Measurements from ENCODE around the gene PDRG1. TPM values are rescaled to one million over a fixed set of nuclear protein-coding genes. Genes with fewer than 3 reads are reported as not detected.
"Not testable (repeated sequence)": the region's sequence is repeated elsewhere in the genome, so short reads cannot be mapped to it uniquely, and the experiment has no call there.

Gene PDRG1
- total RNA-seq, 1 donor from 2014 or later: 8.0 TPM

DNA sequence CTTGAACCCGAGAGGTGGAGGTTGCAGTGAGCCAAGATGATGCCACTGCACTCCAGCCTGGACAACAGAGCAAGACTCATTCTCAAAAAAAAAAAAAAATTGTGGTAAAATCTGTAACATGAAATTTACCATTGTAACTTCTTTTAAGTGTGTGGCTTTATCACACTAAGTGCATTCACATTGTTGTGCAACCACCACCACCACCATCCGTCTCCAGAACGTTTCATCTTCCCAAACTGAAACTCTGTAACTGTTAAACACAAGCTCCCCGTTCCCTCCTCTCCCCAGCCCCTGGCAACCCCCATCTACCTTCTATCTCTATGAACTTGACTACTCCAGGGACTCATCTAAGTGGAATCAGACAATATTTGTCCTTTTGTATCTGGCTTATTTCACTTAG, 29.7 kb downstream of the PDRG1 start:
- no peak for ATAC-seq
- TF ChIP-seq CTCF (IDR thresholded peaks at IDR 0.05): no peak
- H3K9me3 ChIP-seq: no peaks in the 10 kb centered on the region
- no peaks in the 10 kb centered on the region for H3K27me3 ChIP-seq
- no peaks in the 10 kb centered on the region for H3K4me1 ChIP-seq
- H3K27ac ChIP-seq: no peak overlapping the region
- intact Hi-C loops (cut with DNase I): no loop called here
- H3K36me3 ChIP-seq: no peaks in the 10 kb centered on the region
- no peak overlapping the region for H3K4me3 ChIP-seq
- no peak for DNase-seq

GRCh38 chr20:31921480-31921879, 30.4 kb downstream of the PDRG1 start:
- H3K4me3 ChIP-seq; ATAC-seq; H3K27me3 ChIP-seq; H3K27ac ChIP-seq; intact Hi-C loops (cut with DNase I); H3K4me1 ChIP-seq; DNase-seq; H3K9me3 ChIP-seq; H3K36me3 ChIP-seq: not testable (repeated sequence)

DNA sequence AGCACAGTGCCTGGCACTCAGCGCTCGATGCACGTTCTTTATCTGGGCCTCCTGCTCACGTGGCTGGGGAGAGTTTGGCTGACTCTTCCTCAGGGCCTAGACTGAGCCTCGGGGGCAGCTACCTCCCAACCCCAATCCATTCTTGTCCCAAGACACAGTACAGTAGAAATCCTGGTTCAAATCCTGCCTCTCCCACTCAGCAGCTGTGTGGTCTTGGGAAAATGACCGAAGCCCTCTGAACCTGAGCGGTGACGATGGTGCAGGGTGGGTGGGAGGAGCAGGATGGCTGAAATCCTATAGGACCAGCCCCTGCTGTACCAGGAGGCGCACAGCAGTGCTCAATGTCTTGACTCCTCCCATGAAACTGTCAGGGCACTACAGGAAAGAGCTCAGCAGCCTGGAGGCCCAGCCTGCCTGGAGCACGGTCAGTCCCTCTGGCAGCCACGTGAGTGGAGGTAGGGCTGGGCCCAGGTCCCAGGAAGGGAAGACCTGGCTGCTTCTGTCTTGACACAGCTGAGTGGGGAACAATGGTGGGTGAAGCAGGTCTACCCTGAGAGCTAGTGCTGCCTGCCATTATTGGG, 31.5 kb downstream of the PDRG1 start:
- no peaks in the 10 kb centered on the region for H3K4me1 ChIP-seq
- no peaks in the 10 kb centered on the region for H3K27me3 ChIP-seq
- no peak for ATAC-seq
- no peaks in the 10 kb centered on the region for H3K36me3 ChIP-seq
- no peak for TF ChIP-seq CTCF (IDR thresholded peaks at IDR 0.05)
- no peak overlapping the region for H3K4me3 ChIP-seq
- intact Hi-C loops (cut with DNase I): no loop called here
- no peak for DNase-seq
- H3K9me3 ChIP-seq: no peaks in the 10 kb centered on the region
- no peak overlapping the region for H3K27ac ChIP-seq

DNA sequence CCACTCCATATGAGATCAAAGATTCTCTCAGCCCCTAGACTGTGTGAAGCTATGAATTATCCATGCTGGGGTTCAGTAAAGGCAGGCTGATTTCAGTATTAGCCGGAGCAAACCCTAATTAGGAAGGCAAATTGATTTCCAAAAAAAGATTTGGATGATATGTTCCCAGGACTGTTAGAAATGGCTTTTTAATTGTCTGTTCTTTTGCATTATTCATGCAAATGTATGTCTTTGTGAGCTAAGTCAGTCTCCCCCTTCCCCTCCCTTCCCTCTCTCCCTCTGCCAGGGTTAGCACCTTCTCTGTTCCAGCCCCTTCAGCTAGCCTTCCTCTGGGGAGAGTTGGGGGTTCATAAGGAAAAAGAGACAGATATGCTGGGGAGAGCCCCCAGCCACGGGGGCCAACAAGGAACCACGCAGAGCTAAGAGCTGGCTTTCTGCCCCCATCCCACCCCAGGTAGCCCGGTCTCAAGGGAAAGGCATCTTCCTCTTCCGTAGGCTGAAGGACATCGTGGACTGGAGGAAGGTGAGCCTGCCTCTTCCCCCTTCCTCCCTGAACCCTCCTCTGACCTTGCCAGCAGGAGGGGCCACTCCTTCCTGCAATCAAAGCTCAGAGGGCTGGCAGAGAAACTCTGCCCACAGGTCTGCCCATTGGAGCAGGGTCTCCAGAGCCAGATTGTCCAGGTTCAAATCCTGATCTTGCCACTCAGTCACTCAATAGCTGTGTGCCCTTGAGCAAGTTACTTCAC, 32.3 kb downstream of the PDRG1 start:
- H3K9me3 ChIP-seq: no peaks in the 10 kb centered on the region
- ATAC-seq (no peak), DNase-seq (no peak)
- intact Hi-C loops (cut with DNase I): no loop called here
- no peaks in the 10 kb centered on the region for H3K36me3 ChIP-seq
- no peak overlapping the region for H3K4me3 ChIP-seq
- no peak overlapping the region for H3K27ac ChIP-seq
- no peak for TF ChIP-seq CTCF (IDR thresholded peaks at IDR 0.05)
- no peaks in the 10 kb centered on the region for H3K4me1 ChIP-seq
- H3K27me3 ChIP-seq: no peaks in the 10 kb centered on the region

DNA sequence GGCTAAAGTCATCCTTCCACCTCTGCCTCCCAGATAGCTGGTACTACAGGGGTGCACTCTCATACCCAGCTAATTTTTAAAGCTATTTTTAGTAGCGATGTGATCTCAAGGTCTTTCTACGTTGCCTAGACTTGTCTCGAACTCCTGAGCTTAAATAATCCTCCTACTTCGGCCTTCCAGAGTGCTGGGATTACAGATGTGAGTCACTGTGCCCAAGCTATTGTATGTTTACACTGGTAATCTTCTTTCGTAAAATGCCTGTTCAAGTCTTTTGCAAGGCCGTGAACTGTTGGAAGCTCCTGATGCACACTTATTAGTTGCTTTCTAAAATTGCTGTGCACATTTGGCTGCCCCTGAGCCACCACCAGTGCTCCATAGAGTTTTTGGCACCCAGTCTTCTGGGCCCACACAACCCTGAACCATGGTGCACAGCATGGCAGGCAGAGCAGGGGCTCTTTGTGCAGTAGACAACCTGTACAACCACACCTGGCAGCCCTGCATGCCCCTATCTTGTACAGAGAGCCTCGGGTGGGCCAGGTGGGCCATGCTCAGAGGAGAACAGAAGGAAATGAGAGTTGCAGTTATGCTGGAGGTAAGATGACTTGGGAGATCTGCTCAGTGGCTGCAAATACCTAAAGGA, 33.3 kb downstream of the PDRG1 start:
- Histone ChIP-seq H3K36me3 (no peaks in the 10 kb centered on the region), H3K27me3 (no peaks in the 10 kb centered on the region), H3K27ac (no peak overlapping the region), H3K4me1 (no peaks in the 10 kb centered on the region), H3K9me3 (no peaks in the 10 kb centered on the region), H3K4me3 (no peak overlapping the region)
- intact Hi-C loops (cut with DNase I): no loop called here
- DNase-seq (peak; percentile 5), ATAC-seq (no peak)
- TF ChIP-seq CTCF (IDR thresholded peaks at IDR 0.05): no peak

DNA sequence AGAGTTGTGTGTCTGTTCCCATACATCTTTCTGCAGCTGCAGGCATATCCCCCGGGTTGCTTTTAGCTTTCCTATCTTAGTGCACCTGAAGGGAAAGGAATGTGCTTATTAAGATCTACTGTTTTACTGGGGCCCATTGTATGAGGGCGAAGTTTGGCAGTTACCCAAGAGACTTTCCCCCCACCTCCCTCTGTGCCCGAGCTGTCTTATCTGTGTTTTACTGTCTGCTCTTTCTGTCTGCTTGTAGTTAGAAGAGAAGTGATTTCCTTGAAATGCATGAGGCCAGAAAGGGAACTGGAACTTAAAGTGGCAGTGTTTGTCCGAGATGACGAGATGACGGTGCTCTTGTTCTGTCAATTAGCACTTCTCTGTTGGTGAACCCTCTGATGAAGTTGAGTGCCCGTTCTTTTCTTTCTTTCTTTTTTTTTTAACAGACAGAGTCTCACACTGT, 33.9 kb downstream of the PDRG1 start:
- intact Hi-C loops (cut with DNase I); H3K4me1 ChIP-seq; H3K27ac ChIP-seq; H3K4me3 ChIP-seq; H3K27me3 ChIP-seq; H3K36me3 ChIP-seq; H3K9me3 ChIP-seq; ATAC-seq: not testable (repeated sequence)
- peak; percentile 3 for DNase-seq

All from upper lobe of right lung (tissue), 1 donor.